GM18498 (cell line): Measurements from ENCODE around the gene STK10.
"Not testable (repeated sequence)": the region's sequence is repeated elsewhere in the genome, so short reads cannot be mapped to it uniquely, and the experiment has no call there.

Experiments used
- ATAC-seq: cut with Tn5 transposase; IDR thresholded peaks from one replicate; pipeline ENCODE4 v1.9.1; 2021; ENCODE audit warnings: mild to moderate bottlenecking, moderate library complexity; ENCODE audit not compliant: unreplicated experiment

STK10 gene

GRCh38 chr5:172188033-172188892 lies at the start of gene STK10:
TSS of gene STK10 (minus strand) at chr5:172188224. CDS start at chr5:172188042, 182 bp downstream.
- peak; percentile 77 for ATAC-seq

- no peak for ATAC-seq
These were observed 48.1 kb upstream of the STK10 start for GRCh38 chr5:172235827-172236736.

GRCh38 chr5:172235132-172235780 lies 47.2 kb upstream of the STK10 start:
- peak; percentile 80 for ATAC-seq

GRCh38 chr5:172234031-172234430 lies 46.0 kb upstream of the STK10 start:
- ATAC-seq, result no peak

GRCh38 chr5:172229904-172230303 lies 41.9 kb upstream of the STK10 start:
- ATAC-seq, result no peak

- ATAC-seq, result no peak
These were observed 37.0 kb upstream of the STK10 start for GRCh38 chr5:172224996-172225395.

GRCh38 chr5:172223901-172224873 lies 36.2 kb upstream of the STK10 start:
- ATAC-seq, result peak; percentile 89

GRCh38 chr5:172219296-172219695 lies 31.3 kb upstream of the STK10 start:
- no peak for ATAC-seq

- ATAC-seq, result no peak
These were observed 28.3 kb upstream of the STK10 start for GRCh38 chr5:172216345-172216744.

- ATAC-seq, result no peak
These were observed 25.1 kb upstream of the STK10 start for GRCh38 chr5:172213126-172213525.

- ATAC-seq, result no peak
These were observed 23.7 kb upstream of the STK10 start for GRCh38 chr5:172211676-172212075.

- no peak for ATAC-seq
These were observed 21.7 kb upstream of the STK10 start for GRCh38 chr5:172209714-172210113.

- no peak for ATAC-seq
These were observed 19.5 kb upstream of the STK10 start for GRCh38 chr5:172207511-172207910.

- ATAC-seq, result not testable (repeated sequence)
These were observed 18.0 kb upstream of the STK10 start for GRCh38 chr5:172205984-172206383.

GRCh38 chr5:172200476-172200875 lies 12.5 kb upstream of the STK10 start:
- ATAC-seq, result no peak

GRCh38 chr5:172199446-172199845 lies 11.4 kb upstream of the STK10 start:
- no peak for ATAC-seq

GRCh38 chr5:172197775-172198174 lies 9.8 kb upstream of the STK10 start:
- ATAC-seq, result not testable (repeated sequence)

GRCh38 chr5:172194985-172195774 lies 7.2 kb upstream of the STK10 start:
- no peak for ATAC-seq

GRCh38 chr5:172193872-172194271 lies 5.8 kb upstream of the STK10 start, which contains the start of gene EFCAB9:
TSS of gene EFCAB9 (plus strand) at chr5:172194172. CDS start at chr5:172194173, 1 bp downstream.
- ATAC-seq, result no peak
